Tibial nerve (tissue), 4 donors: Measurements from ENCODE around the gene SCYL2. TPM values are rescaled to one million over a fixed set of nuclear protein-coding genes. Genes with fewer than 3 reads are reported as not detected.
"Not testable (repeated sequence)": the region's sequence is repeated elsewhere in the genome, so short reads cannot be mapped to it uniquely, and the experiment has no call there.

Source experiments
- DNase-seq, 2 donors: peaks; one replicate each; pipeline ENCODE4 v3.0.0-alpha.2; 2019; ENCODE audit warnings: low spot score in 2 of 2
- H3K27ac ChIP-seq, 4 donors: fragments of 200-600 bp; sonication (generic) in 3 of 4; one replicate each; pipeline ENCODE4 v1.5.1; 2017 to 2019; ENCODE audit warnings: mild to moderate bottlenecking in 1 of 4
- H3K27me3 ChIP-seq, 2 donors: fragments of 200-600 bp; sonication (generic) in 1 of 2; one replicate each; pipeline versions ENCODE4 v1.5.1 to v1.6.0; 2017 to 2019
- H3K36me3 ChIP-seq, 3 donors: fragments of 200-600 bp; sonication (generic); one replicate each; pipeline ENCODE4 v1.5.1; 2018 to 2019
- H3K4me1 ChIP-seq, 4 donors: fragments of 200-600 bp; sonication (generic) in 3 of 4; one replicate each; pipeline ENCODE4 v1.5.1; 2017 to 2019
- H3K4me3 ChIP-seq, 4 donors: fragments of 200-600 bp; sonication (generic) in 3 of 4; one replicate each; pipeline ENCODE4 v1.5.1; 2017 to 2019; ENCODE audit warnings: mild to moderate bottlenecking in 1 of 4, moderate library complexity in 1 of 4
- H3K9me3 ChIP-seq, 4 donors: fragments of 200-600 bp; sonication (generic) in 3 of 4; one replicate each; pipeline ENCODE4 v1.5.1; 2017 to 2019
- CTCF ChIP-seq, 5 experiments: fragments of 200-600 bp in 3 of 5; fragments of 450-650 bp in 2 of 5; sonication (generic) in 3 of 5; IDR thresholded peaks; one replicate each; pipeline ENCODE4 v1.5.1; 2016 to 2019; ENCODE audit warnings: antibody characterized with exemption in 5 of 5, mild to moderate bottlenecking in 3 of 5, moderate library complexity in 2 of 5
- EP300 ChIP-seq, 2 donors: sonication (generic); formaldehyde crosslinking; IDR thresholded peaks; one replicate each; pipeline ENCODE4 v1.6.1; 2017; ENCODE audit warnings: antibody characterized with exemption in 2 of 2, mild to moderate bottlenecking in 1 of 2
- POLR2A ChIP-seq, 2 donors: fragments of 450-650 bp; IDR thresholded peaks; one replicate each; pipeline ENCODE4 v1.6.1; 2017; ENCODE audit warnings: antibody characterized with exemption in 2 of 2, mild to moderate bottlenecking in 2 of 2, moderate library complexity in 2 of 2
- WGBS, 2 donors: methylation state at CpG; one replicate each; pipeline ENCODE4 v1.1.5; 2018; 5-methylcytosine and 5-hydroxymethylcytosine counted together
- total RNA-seq, 4 donors: library from RNA; depleted of rRNA; stranded (reverse); fragments of >200 nt; gene quantifications; one replicate each; pipeline ENCODE4 v1.1.0, GENCODE V29; 2016

Gene SCYL2
- total RNA-seq, 4 donors from 2014 or later: 37.5 to 70.1 (median 54.6) TPM

DNA sequence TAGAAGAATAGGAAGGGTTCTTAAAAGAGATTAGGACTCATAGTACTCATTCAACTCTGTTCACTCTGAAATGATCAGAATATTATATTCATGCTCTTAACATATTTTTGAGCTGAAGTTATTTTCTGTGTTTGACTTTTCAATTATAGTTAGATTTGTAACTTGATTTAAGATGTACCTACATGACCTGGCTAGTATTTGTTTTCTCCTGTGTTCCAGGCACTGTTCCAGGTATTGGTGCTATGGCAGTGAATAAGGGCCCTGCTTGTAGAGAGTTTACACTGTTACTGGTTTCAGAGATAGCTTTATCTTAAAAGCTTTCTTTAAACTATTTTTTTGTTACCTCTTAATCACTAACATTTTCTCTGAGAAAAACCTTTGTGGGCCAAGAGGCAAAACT lies 70.8 kb downstream of the SCYL2 start:
- no peaks in the 10 kb centered on the region for H3K27me3 ChIP-seq
- TF ChIP-seq EP300 (IDR thresholded peaks at IDR 0.05) (no peak), POLR2A (IDR thresholded peaks at IDR 0.05) (no peak), CTCF (IDR thresholded peaks at IDR 0.05) (no peak)
- H3K27ac ChIP-seq: no peak overlapping the region
- peaks cover 0 to 58% (median 2%) of the 10 kb centered on the region in 3 donors for H3K36me3 ChIP-seq
- H3K9me3 ChIP-seq: no peaks in the 10 kb centered on the region
- H3K4me1 ChIP-seq: no peaks in the 10 kb centered on the region
- DNase-seq: no peak
- no peak overlapping the region for H3K4me3 ChIP-seq

DNA sequence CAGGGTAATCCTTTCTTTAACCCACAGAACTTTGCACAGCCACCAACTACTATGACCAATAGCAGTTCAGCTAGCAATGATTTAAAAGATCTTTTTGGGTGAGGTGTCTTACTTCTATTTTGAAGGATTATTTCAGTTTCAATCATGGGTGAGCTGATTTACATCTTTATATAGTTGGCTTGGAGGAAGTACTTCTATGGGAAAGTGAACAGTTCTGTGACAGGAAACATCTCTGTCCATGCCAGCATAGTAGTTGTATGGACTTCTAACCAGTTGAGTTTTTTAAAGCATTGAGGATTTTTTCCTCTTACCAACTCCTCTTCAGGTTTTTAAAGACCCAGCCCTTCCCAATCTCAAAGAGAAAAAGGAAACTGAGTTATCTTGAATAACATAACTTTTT lies 72.1 kb downstream of the SCYL2 start:
- no peak for DNase-seq
- no peaks in the 10 kb centered on the region for H3K9me3 ChIP-seq
- H3K4me3 ChIP-seq: no peak overlapping the region
- no peaks in the 10 kb centered on the region for H3K4me1 ChIP-seq
- H3K36me3 ChIP-seq: peaks cover 0 to 55% (median 2%) of the 10 kb centered on the region in 3 donors
- no peaks in the 10 kb centered on the region for H3K27me3 ChIP-seq
- no peak overlapping the region for H3K27ac ChIP-seq
- no peak for TF ChIP-seq CTCF (IDR thresholded peaks at IDR 0.05)
- TF ChIP-seq POLR2A (IDR thresholded peaks at IDR 0.05): no peak
- no peak for TF ChIP-seq EP300 (IDR thresholded peaks at IDR 0.05)

DNA sequence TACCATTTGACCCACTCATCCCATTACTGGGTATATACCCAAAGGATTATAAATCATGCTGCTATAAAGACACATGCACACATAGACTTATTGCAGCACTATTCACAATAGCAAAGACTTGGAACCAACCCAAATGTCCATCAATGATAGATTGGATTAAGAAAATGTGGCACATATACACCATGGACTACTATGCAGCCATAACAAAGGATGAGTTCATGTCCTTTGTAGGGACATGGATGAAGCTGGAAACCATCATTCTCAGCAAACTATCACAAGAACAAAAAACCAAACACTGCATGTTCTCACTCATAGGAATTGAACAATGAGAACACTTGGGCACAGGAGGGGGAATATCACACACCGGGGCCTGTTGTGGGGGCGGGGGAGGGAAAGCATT lies 75.9 kb downstream of the SCYL2 start:
- not testable (repeated sequence) for H3K27me3 ChIP-seq, H3K4me3 ChIP-seq, DNase-seq, H3K27ac ChIP-seq, H3K4me1 ChIP-seq, H3K9me3 ChIP-seq
- peaks cover 0 to 27% (median 2%) of the 10 kb centered on the region in 3 donors for H3K36me3 ChIP-seq
- 90 to 100% methylated on average over 2 of the region's 2 CpGs for WGBS, 2 donors

GRCh38 chr12:100344351-100344750 lies 77.4 kb downstream of the SCYL2 start:
- peaks cover 0 to 15% (median 0%) of the 10 kb centered on the region in 3 donors for H3K36me3 ChIP-seq
- DNase-seq, H3K9me3 ChIP-seq, H3K27me3 ChIP-seq, H3K4me3 ChIP-seq, H3K4me1 ChIP-seq, H3K27ac ChIP-seq: not testable (repeated sequence)
- WGBS, 2 donors: 92% methylated on average over 18 of the region's 18 CpGs

DNA sequence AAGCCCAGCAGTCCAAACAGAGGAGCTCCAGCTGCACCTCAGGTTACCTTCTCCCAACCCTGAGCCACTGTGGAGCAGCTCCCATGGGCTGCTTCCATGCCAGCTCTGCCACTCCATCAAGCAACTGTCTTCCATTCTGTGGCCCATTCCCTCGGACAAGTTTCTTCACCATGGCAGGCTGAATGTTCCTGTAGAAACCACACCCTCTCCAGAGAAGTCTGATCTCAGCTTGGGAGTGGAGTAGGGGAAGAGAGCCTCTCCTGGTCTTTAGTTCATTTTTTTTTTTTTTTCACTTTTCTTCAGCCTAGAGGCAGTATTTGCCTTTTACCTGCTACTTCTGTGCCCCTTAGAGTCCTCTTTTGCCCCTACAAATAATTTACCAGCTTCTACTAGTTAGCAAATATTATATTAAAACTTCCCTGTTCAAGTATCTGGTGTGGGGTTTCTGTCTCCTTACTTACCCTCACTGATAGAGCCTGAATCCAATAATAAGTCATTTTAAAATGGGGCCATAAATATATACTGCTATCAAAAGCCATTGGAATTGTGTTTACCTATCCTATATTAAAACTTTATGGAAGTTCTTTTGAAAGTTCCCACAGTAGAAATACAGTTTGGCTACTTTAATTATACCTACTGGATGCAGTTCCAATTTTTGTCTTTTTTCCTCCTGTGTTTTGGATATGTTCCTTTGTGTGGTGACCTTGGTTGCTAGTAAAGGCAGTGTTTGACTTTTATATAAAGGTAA lies 78.2 kb downstream of the SCYL2 start:
- 40 to 61% methylated on average over 1 of the region's 1 CpG for WGBS, 2 donors

DNA sequence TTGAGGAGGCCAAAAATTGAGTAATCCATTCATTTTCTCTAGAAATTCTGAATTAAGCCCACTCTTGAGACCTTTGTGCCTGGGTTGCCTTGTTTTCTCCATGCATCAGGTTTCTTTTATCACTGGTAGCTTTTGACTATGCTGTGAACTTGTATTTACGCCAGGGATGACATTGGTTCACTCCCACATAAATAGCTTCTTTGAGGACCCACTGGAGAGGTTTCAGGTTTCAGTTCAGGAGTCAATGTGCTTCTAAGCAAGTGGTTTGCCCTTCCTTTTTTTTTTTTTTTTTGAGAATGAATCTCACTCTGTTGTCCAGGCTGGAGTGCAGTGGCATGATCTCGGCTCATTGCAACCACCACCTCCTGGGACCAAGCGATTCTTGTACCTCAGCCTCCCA lies 79.7 kb downstream of the SCYL2 start:
- no peak overlapping the region for H3K4me3 ChIP-seq
- WGBS, 2 donors: 73 to 81% methylated on average over 3 of the region's 3 CpGs
- DNase-seq: no peak
- no peaks in the 10 kb centered on the region for H3K4me1 ChIP-seq
- H3K27ac ChIP-seq: no peak overlapping the region
- TF ChIP-seq CTCF (IDR thresholded peaks at IDR 0.05) (no peak), POLR2A (IDR thresholded peaks at IDR 0.05) (no peak), EP300 (IDR thresholded peaks at IDR 0.05) (no peak)
- H3K36me3 ChIP-seq: peaks cover 0 to 10% (median 0%) of the 10 kb centered on the region in 3 donors
- H3K9me3 ChIP-seq: no peaks in the 10 kb centered on the region
- no peaks in the 10 kb centered on the region for H3K27me3 ChIP-seq

More for the DNA sequence above, 78.2 kb downstream of the SCYL2 start:
- no peak for TF ChIP-seq EP300 (IDR thresholded peaks at IDR 0.05)
- no peak for TF ChIP-seq CTCF (IDR thresholded peaks at IDR 0.05)
- Histone ChIP-seq H3K27me3 (no peaks in the 10 kb centered on the region), H3K27ac (no peak overlapping the region), H3K4me1 (no peaks in the 10 kb centered on the region), H3K4me3 (no peak overlapping the region), H3K9me3 (no peaks in the 10 kb centered on the region), H3K36me3 (peaks cover 0 to 10% (median 0%) of the 10 kb centered on the region in 3 donors)
- no peak for DNase-seq
